ENCODE measurements around the gene F2R. TPM values are rescaled to one million over a fixed set of nuclear protein-coding genes. Genes with fewer than 3 reads are reported as not detected.
A peak's percentile ranks its signal among the peaks of the same experiment; 100 is the strongest.

The F2R gene
- total and polyA plus RNA-seq, 10 of the 15 experiments (the other 5 are each of a cell fraction or from before 2014, with no cell fraction given) = 1.8 to 75.4 (median 8.0) TPM

- TF ChIP-seq ZNF687 (IDR thresholded peaks at IDR 0.05) (peak; percentile 75; the same call in 1 of the 2 replicates), ETV6 (conservative IDR thresholded peaks at IDR 0.05 in 1 of 2, IDR thresholded peaks at IDR 0.05 in 1 of 2; ENCODE audit: borderline replicate concordance in 1 of 2, low read depth in 1 of 2) (peak in 1 of 2 experiments; percentile 70; a peak in 1 of 4 replicates), SKIL (IDR thresholded peaks at IDR 0.05; ENCODE audit: low read depth, poor library complexity, severe bottlenecking) (peak; percentile 95), EP300 (IDR thresholded peaks at IDR 0.05; ENCODE audit: borderline replicate concordance in 1 of 2, control insufficient read depth in 1 of 2, low read depth in 2 of 2, low read length in 2 of 2) (peak; percentile 97), NR2F1 (conservative IDR thresholded peaks at IDR 0.05) (peak; percentile 90), NFIC (IDR thresholded peaks at IDR 0.05; ENCODE audit: low read depth, low read length) (peak; percentile 80), DPF2 (IDR thresholded peaks at IDR 0.05) (peak; percentile 95), SRF (IDR thresholded peaks at IDR 0.05; ENCODE audit: low read depth in 2 of 2, low read length in 2 of 2) (peak in 1 of 2 experiments; percentile 69; a peak in 1 of 4 replicates), RELA (IDR thresholded peaks at IDR 0.05; ENCODE audit: borderline replicate concordance, partially characterized antibody) (peak; percentile 92), MTA3 (IDR thresholded peaks at IDR 0.05; ENCODE audit: borderline replicate concordance, low read length) (peak; percentile 41; the same call in 1 of the 2 replicates), CUX1 (IDR thresholded peaks at IDR 0.05; ENCODE audit: insufficient replicate concordance, low read depth, low read length) (peak; percentile 65), SMARCA5 (IDR thresholded peaks at IDR 0.05) (peak; percentile 64; the same call in 1 of the 2 replicates), ZNF24 (IDR thresholded peaks at IDR 0.05) (0 out of 2 replicates have a peak, but pooled peaks have one; percentile 6)
Measured at GRCh38 chr5:76736679-76737556, 21.0 kb downstream of the F2R start (continued).
